ENCODE results near the gene PLCG2. TPM values are rescaled to one million over a fixed set of nuclear protein-coding genes. Genes with fewer than 3 reads are reported as not detected.

Gene PLCG2
- total and polyA plus RNA-seq, 2 of the 8 experiments (the other 6 are each of a cell fraction or from before 2014, with no cell fraction given), result 6.1 to 6.9 TPM

- Histone ChIP-seq H3K23ac (ENCODE audit: insufficient read length) (no peak overlapping the region), H4K8ac (ENCODE audit: extremely low read depth, insufficient read depth, low read length) (no peak overlapping the region), H3K23me2 (ENCODE audit: low read depth, low read length) (no peaks in the 10 kb centered on the region), H2AK5ac (ENCODE audit: low read depth, low read length) (no peak overlapping the region), H2BK120ac (replicated peaks; ENCODE audit: low read depth, low read length) (no peak overlapping the region), H4K20me1 (replicated peaks in 1 of 2; ENCODE audit: control insufficient read depth in 1 of 2, insufficient read depth in 2 of 2, low read length in 2 of 2) (no peaks in the 10 kb centered on the region), H3K4me3 (ENCODE audit: extremely low read depth in 1 of 4, insufficient read depth in 2 of 4, low read depth in 3 of 4, low read length in 4 of 4) (no peak overlapping the region), H2BK5ac (ENCODE audit: low read depth, low read length) (no peak overlapping the region), H3K9me3 (ENCODE audit: insufficient read depth in 2 of 2, low read depth in 1 of 2, low read length in 1 of 2) (no peaks in the 10 kb centered on the region), H3K79me1 (ENCODE audit: low read depth, low read length) (no peaks in the 10 kb centered on the region), H4K91ac (replicated peaks; ENCODE audit: insufficient read length, low read length) (no peak overlapping the region), H3K56ac (replicated peaks; ENCODE audit: insufficient read length, low read depth, low read length) (no peak overlapping the region), H2BK15ac (ENCODE audit: low read length) (no peak overlapping the region), H3K79me2 (ENCODE audit: control insufficient read depth in 1 of 2, insufficient read depth in 2 of 2, low read length in 2 of 2) (no peaks in the 10 kb centered on the region), H3K18ac (ENCODE audit: extremely low read depth, low read length) (no peak overlapping the region), H3K27ac (ENCODE audit: low read depth, low read length) (no peak overlapping the region), H3K14ac (ENCODE audit: insufficient read length) (no peak overlapping the region), H2BK12ac (ENCODE audit: low read depth, low read length) (no peak overlapping the region), H4K5ac (ENCODE audit: insufficient read length, low read depth, low read length) (no peak overlapping the region), H2AFZ (ENCODE audit: low read length) (no peak overlapping the region), H3K4me1 (replicated peaks in 1 of 4; ENCODE audit: control insufficient read depth in 3 of 4, insufficient read depth in 4 of 4, low read length in 3 of 4) (peaks cover 7 to 16% (median 7%) of the 10 kb centered on the region in 4 experiments; a peak in 4 of 7 replicates), H3K4me2 (ENCODE audit: insufficient read depth in 1 of 2, low read depth in 2 of 2, low read length in 2 of 2) (no peak overlapping the region), H3K4ac (replicated peaks; ENCODE audit: insufficient read length, low read depth, low read length) (no peak overlapping the region), H3K36me3 (ENCODE audit: control insufficient read depth in 2 of 4, insufficient read depth in 4 of 4, low read length in 3 of 4) (no peaks in the 10 kb centered on the region), H2BK20ac (ENCODE audit: low read length) (no peak overlapping the region), H3K9ac (replicated peaks in 1 of 4; ENCODE audit: extremely low read depth in 1 of 4, low read depth in 3 of 4, low read length in 3 of 4) (no peak overlapping the region), H3K27me3 (replicated peaks in 1 of 4; ENCODE audit: control insufficient read depth in 3 of 4, extremely low read depth in 1 of 4, insufficient read depth in 3 of 4, low read length in 3 of 4) (no peaks in the 10 kb centered on the region; a peak in 1 of 7 replicates)
- 75% methylated on average over 1 of the region's 1 CpG; no CpG with 5 or more reads in 1 of the 2 experiments for WGBS, 2 experiments (ENCODE audit: extremely low coverage in 1 of 2, insufficient coverage in 1 of 2, insufficient read length in 1 of 2, insufficient replicate concordance in 2 of 2, low coverage in 1 of 2, low lambda C conversion rate in 2 of 2, missing lambda C conversion rate in 1 of 2)
- FAIRE-seq, result no peak
- ChIA-PET POLR2A (ENCODE audit: partially characterized antibody) (interaction anchor here (1.2 kb wide), 1 partner anchor 20 kb away, joined by 3 read pairs; no protein-coding TSS in a partner anchor), CTCF (ENCODE audit: partially characterized antibody) (interaction anchor here (1.5 to 3.2 kb wide), 5 partner anchors 24 to 67 kb away, joined by 4 to 10 read pairs (median 5); no protein-coding TSS in a partner anchor)
- DNase-seq (ENCODE audit: low read depth in 1 of 2, low spot score in 2 of 2), result no peak
- TF ChIP-seq CHD2 (IDR thresholded peaks at IDR 0.05; ENCODE audit: low read length) (no peak), CTCF (IDR thresholded peaks at IDR 0.05; ENCODE audit: control extremely low read depth in 1 of 3, insufficient read depth in 1 of 3, low read depth in 1 of 3, low read length in 3 of 3) (no peak), ATF2 (IDR thresholded peaks at IDR 0.05; ENCODE audit: low read length) (no peak), HDAC6 (IDR thresholded peaks at IDR 0.05; ENCODE audit: low read depth, low read length) (no peak), BRCA1 (IDR thresholded peaks at IDR 0.05; ENCODE audit: low read depth, low read length) (no peak), CBX5 (IDR thresholded peaks at IDR 0.05; ENCODE audit: low read depth, low read length) (no peak), SP1 (IDR thresholded peaks at IDR 0.05; ENCODE audit: low read depth, low read length) (no peak), GTF2F1 (IDR thresholded peaks at IDR 0.05; ENCODE audit: borderline replicate concordance, low read depth, low read length) (no peak), RFX5 (IDR thresholded peaks at IDR 0.05; ENCODE audit: borderline replicate concordance, low read depth, low read length) (no peak), MAFK (IDR thresholded peaks at IDR 0.05; ENCODE audit: low read depth, low read length) (no peak)
These were observed 39.4 kb downstream of the PLCG2 start for GRCh38 chr16:81818568-81818896.
